GM19328 (cell line): Measurements from ENCODE around the gene KCNK5.

ENCODE experiments used
- ATAC-seq: cut with Tn5 transposase; IDR thresholded peaks from one replicate; pipeline ENCODE4 v1.9.1; 2021; ENCODE audit warnings: mild to moderate bottlenecking, moderate library complexity; ENCODE audit not compliant: unreplicated experiment

The KCNK5 gene

DNA sequence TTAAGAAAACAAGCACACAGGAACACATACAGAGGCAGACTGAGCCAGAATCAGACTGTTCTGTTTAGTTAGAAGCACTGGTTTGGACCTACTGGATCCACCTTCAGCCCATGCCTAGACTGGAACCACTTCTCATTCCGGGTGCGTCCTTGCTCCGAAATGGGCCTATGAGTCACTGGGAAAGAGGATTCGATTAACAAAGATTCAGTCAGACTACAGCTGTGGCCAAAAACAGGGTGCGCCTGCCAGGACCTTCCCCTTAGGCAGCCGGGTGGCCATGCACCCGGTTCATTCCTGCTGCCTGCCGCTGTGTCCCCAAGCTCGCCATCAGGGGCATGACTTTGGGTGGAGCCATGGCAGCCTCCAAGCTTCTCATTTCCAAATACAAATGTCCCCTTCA, 14.5 kb upstream of the KCNK5 start:
- ATAC-seq: no peak

GRCh38 chr6:39240155-39240757, 11.0 kb upstream of the KCNK5 start:
- no peak for ATAC-seq

DNA sequence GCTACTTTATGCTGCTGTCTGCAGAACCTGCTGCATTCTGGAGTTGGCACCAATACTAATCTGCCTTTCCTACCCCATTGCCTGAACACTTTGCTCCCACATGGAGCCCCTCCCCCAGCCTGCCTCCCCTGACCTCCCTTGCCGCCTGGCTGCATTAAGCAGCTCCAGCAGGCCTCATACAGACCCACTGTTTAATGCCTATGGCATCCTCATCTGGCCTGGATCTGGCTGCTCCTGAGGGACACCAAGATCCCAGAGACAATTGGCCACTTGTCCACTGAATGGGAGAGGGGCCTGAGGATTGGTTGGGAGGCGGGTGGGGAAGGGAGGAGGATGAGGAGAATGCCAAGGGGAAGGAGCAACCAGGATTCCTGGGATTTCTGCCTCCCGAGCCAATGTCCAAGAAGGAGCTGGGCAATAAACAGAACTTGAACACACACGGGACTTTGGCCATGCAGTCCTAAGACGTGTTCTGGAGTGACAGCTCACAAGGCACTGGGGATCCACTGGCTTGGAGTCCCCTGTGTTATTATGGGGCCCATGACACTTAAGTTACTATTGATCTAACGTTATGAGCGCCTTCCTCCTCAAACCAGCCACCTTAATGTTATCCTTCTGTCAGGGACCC, 10.4 kb upstream of the KCNK5 start:
- ATAC-seq: no peak

- no peak for ATAC-seq
Observed at GRCh38 chr6:39236742-39237141, 7.5 kb upstream of the KCNK5 start.

- ATAC-seq: no peak
Observed at GRCh38 chr6:39233333-39233732, 4.1 kb upstream of the KCNK5 start.

- ATAC-seq: no peak
Observed at GRCh38 chr6:39231521-39232243, 2.4 kb upstream of the KCNK5 start.

- no peak for ATAC-seq
Observed at GRCh38 chr6:39230654-39231035, 1.4 kb upstream of the KCNK5 start.

GRCh38 chr6:39228111-39228971, 934 bp downstream of the KCNK5 start:
- ATAC-seq: no peak

GRCh38 chr6:39227476-39227875, 1.8 kb downstream of the KCNK5 start:
- ATAC-seq: no peak

DNA sequence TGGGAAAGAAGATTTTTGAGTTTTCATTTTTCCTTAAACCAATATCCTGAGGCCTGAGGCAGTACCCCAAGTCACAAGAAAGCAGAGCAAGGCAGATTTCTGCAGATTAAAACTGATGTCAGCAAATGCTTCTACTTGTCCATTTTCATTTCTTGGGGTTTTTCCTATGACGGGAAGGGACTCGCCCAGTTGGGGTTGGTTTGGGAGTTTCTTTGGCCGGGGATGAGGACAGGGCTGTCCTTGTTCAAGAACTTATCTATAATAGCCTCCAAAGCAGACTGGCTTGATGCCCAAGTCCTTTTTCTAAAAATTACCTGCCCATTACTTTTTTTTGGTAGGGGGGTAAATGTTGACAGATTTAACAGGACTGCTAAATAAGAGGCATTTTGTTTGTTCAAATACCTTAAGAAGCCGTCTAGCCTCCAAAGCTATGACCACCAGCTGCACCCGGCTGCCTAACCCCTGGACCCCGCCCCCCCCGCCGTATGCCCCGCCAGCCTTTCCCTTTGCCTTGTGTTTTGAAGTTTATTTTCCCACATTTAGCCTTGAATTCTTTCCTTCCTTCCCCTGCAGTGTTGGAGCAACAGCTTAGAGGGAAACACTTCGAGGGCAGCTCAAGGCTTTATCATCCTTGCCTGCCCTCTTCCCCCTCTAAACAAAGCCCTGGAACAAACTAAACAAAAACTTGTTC, 2.5 kb downstream of the KCNK5 start:
- no peak for ATAC-seq

GRCh38 chr6:39225946-39226437, 3.3 kb downstream of the KCNK5 start:
- ATAC-seq: no peak

GRCh38 chr6:39225543-39225942, 3.7 kb downstream of the KCNK5 start:
- no peak for ATAC-seq

- no peak for ATAC-seq
Observed at GRCh38 chr6:39224523-39225182, 4.6 kb downstream of the KCNK5 start.

DNA sequence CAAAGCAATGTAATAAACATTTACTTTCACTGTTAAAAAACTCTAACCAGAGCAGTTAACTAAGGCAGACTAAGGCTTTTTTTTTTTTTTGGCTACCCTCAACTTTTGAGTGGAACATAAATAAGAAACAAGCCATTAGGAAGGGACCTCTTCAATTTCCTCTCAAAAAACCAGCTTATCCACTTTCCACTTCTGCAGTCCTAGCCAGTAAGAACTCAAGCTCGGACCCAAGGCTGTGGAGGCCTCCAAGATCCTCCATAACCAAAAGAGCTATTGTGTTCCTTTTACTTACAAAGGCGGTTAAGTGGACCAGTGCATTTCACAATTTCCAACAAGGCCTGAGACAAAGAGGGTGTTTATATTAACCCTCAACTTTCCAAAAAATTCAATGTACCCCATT, 5.3 kb downstream of the KCNK5 start:
- no peak for ATAC-seq

GRCh38 chr6:39223555-39223954, 5.7 kb downstream of the KCNK5 start:
- no peak for ATAC-seq

- no peak for ATAC-seq
Observed at GRCh38 chr6:39223061-39223460, 6.2 kb downstream of the KCNK5 start.

- ATAC-seq: no peak
Observed at GRCh38 chr6:39221779-39222641, 7.3 kb downstream of the KCNK5 start.

GRCh38 chr6:39221115-39221514, 8.2 kb downstream of the KCNK5 start:
- ATAC-seq: no peak

DNA sequence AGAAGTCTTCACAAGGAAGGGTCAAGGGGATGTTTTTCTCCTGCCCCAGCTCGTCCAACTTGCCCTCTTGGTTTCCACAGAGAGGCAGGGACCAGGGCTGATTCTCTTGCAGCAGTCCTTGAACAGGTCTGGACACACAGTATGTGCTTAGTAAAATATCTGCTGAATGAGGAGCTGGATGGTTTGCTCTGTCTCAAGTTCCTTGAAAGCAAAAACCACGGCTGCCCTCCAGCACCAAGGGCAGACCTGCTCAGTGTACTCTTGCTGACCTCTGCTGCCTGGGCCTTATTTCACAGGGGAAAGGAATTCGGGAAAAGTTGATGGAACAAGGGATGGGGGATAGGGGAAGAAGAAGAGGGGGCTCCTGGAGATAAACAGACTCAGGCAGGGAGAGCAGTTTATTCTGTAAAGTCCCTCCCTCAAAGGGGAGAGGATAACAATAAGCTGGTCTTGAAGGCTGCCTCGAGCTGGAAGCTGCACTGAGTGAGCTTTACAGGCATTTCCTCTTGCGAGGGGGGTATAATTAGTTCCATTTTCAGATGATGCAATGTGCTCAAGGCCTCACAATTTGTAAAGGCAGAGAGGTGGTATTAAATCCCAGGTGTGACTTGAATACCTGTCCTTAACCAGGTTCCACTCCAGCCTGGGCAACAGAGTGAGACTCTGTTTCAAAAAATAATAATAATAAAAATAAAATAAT, 10.3 kb downstream of the KCNK5 start:
- no peak for ATAC-seq
